SK-MEL-5 (cell line): Measurements from ENCODE around the gene GADD45G. TPM values are rescaled to one million over a fixed set of nuclear protein-coding genes. Genes with fewer than 3 reads are reported as not detected.
A peak's percentile ranks its signal among the peaks of the same experiment; 100 is the strongest.

Experiments used
- DNase-seq: peaks from one replicate; pipeline ENCODE4 v3.0.0-alpha.2; 2016; ENCODE audit warnings: low read depth, low spot score
- in situ Hi-C: cut with HindIII; loops from 2 replicates; pipeline ENCODE4 v1.10.0; 2016; ENCODE audit warnings: low sequenced_read_pairs, high pct_unique_total_duplicates, low pct_unique_long_range_greater_than_20kb
- total RNA-seq: library from RNA; depleted of rRNA; stranded (reverse); fragments of >200 nt; shearing (Covaris generic); gene quantifications from 2 replicates; pipeline ENCODE4 v1.2.3, GENCODE V29; 2014

Gene GADD45G
- total RNA-seq, 1 experiment from 2014 or later, result not detected

DNA sequence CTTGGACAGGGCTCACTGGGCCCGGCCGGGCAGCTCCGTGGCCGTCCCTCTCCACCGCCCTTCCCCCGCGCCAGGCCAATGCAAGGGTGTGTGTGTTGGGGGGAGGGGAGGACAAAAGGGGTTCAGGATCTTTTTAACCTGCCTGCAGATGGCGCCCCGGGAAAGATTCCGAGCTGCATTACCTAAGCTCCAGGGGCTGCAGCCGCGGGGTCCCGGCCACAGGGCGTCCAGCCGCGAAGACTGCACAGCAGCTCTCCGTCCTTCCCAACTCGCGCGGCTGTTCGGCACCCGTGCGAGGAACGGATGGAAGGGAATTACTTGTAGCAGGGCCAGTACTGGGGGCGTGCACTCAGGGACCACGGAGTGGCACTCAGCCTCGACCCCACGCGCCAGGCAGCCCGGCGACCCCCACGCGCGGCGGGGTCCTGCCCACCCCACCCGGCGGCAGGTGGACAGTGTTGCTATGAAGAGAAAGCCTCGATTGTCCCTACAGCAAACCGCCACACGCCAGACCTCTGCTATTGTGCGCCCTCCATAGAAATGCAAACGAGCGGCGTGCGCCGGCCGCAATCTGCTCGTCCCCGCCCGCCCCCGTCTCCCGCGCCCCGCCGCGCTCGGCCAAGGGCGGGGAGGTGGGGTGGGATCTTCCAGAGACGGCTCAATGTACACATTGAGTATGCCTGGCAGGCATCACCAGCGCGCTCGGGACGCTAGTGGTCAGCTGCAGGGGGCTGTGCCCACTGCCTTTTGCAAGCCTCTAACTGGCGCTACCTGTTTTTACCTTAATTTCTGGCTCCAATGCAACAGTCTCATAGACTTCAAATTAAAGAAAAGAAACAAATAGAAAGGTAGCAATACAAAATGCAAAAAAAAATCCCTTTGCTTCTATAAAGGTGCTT is 796 bp upstream of the GADD45G start:
- DNase-seq, result peak; percentile 28
- in situ Hi-C loops, result no loop called here

DNA sequence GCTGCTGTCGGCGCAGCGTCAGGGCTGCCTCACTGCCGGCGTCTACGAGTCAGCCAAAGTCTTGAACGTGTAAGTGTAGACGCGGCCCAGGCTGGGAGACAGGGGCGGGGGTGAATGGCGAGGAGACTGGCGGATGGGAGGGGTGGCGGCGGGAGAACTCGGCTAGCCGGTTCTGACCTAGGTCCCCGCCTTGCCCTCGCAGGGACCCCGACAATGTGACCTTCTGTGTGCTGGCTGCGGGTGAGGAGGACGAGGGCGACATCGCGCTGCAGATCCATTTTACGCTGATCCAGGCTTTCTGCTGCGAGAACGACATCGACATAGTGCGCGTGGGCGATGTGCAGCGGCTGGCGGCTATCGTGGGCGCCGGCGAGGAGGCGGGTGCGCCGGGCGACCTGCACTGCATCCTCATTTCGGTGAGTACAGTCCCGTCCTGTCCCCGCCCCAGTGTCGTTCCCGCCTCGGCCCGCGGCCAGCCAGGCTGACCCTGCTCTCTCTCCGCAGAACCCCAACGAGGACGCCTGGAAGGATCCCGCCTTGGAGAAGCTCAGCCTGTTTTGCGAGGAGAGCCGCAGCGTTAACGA is 745 bp downstream of the GADD45G start:
- DNase-seq, result no peak
- in situ Hi-C loops, result no loop called here

DNA sequence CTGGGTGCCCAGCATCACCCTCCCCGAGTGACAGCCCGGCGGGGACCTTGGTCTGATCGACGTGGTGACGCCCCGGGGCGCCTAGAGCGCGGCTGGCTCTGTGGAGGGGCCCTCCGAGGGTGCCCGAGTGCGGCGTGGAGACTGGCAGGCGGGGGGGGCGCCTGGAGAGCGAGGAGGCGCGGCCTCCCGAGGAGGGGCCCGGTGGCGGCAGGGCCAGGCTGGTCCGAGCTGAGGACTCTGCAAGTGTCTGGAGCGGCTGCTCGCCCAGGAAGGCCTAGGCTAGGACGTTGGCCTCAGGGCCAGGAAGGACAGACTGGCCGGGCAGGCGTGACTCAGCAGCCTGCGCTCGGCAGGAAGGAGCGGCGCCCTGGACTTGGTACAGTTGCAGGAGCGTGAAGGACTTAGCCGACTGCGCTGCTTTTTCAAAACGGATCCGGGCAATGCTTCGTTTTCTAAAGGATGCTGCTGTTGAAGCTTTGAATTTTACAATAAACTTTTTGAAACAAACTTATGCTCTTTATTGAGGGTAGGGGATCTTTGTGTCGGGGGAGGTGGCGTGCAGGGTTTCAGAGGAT is 1.3 kb downstream of the GADD45G start:
- in situ Hi-C loops, result no loop called here

DNA sequence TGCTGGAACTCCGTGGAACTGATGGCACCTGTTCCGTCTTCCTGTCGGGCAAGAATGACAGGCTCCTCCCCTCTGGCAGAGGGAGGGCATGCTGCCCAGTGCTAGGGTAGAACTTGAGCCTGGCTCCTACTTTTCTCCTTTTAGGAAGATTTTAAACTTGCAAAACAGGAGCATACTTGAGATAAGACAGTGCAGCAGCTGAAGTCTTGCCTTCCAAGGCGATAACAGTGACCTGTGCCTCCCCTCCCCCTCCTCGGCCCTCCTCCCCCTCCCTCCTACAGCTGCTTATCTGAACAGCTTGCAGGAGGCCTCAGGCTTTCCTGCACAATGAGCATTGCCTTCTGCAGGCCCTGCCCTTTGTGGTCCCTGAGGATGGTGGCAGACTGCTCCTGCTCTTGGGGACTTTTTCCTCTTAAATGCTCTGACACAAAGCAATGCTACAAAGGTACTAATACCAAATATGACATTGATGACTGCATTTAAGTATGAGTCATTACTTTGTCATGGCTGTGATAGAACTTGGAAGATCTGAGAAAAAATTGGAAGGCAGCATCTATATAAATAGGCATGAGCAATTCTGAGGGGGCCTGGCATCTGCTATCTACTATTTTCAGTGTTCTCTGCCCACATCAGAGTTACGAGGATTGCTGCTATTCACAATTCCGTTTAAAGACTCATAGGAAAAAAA is 2.0 kb downstream of the GADD45G start:
- no peak for DNase-seq
- in situ Hi-C loops, result no loop called here

More for the DNA sequence above, 1.3 kb downstream of the GADD45G start:
- DNase-seq, result no peak

DNA sequence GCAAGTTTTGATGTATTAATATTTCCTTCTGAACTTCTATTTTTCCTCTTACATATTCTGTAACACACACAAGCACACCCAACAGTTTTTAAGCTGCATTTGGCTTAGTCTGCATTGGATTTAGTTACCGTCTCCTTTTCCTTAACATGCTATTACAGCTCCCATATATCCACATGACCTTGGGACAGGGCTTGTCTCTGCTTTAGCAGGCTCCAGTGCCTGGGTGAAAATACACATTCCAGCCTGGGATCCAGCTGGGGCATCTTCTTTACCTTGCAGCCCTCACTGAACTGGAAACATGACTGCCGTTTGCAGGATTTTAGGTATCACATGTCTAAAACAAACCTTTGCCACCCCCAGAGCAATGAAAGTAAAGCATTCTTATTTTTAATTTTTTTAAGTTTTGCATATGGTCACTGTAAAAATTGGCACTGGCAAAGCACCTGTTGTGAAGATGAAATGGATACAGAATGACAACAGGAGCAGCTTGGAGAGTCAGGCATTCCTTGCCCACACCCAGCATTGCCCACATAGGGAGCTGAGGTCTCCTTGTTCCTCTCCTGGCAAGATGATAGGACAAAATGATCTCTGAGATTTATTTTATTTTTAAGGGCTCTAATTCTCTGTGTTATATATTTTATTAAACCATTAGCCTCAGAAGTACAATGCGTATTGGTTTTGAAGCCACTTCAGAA is 4.0 kb downstream of the GADD45G start:
- DNase-seq, result no peak
- in situ Hi-C loops, result no loop called here

DNA sequence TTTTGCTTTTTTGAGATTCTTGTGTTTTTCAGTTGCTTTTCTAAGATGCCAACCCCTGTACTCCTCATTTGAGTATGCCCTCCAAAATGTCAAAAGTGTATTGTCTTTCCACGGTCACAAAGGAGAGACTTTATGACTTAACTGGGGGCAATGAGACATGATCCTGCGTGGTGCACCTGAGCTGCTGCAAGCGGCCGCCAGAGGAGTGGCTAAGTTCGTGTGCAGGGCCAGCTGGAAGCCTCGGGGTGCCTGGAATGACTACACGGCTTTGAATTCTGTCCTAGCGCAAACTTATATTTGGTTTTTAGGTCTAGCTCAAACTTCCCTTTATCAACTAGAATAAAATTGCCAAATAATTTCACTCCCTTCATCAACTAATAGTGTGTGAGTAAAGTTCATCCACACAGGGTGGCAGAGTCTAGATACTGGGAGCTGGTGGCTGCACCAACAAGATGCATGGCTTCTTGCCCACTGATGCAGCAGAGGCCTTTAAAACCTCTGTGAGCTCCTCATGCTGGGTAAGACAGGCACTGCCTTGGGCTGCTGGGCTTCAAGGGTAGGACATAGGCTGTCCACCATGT is 4.7 kb downstream of the GADD45G start:
- no peak for DNase-seq
- in situ Hi-C loops, result no loop called here

DNA sequence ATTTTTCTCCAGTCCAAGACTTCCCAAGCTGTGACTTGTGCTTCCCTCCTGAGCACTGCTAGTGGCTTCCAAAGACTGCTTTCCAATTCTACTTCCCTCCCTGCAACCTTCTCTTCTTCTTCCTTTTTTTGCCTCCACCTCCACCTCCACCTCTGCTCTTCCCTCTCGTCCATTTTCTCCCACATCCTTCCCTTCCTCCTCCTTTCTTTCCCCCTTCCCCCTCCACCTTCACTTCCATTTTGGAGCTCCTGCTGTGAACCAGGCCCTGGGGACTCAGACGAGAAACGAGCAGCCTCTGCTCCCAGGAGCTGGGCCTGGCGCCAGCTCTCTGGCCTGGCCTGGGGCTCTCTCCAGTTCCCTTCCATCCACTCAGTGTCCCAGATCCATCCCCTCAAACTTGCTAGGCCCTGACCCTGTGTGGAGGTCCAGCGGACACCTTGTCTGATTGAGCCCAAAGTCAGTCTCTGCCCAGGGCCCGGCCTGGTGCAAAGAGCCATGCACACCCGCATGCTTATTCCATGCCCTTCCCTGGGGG is 5.6 kb downstream of the GADD45G start:
- DNase-seq, result no peak
- in situ Hi-C loops, result no loop called here

DNA sequence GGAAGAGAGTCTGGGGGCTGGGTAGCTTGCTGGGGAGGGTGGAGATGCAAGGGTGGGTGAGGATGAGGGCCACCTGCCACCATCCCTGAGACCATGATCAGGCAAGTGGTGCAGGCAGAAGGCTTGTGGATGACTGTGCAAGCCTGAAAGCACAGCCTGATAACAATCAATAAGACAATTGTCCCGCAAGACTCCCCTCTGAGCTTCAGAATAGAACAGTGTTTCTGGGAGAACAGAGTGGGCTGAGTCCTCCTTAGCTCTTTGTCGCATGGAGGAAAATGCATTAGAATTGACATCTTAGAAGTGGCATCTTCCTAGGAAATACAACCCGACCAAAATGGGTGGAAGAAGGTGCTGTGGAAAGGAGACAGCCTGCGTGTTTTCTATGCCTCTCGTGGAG is 6.6 kb downstream of the GADD45G start:
- in situ Hi-C loops, result no loop called here
- no peak for DNase-seq

DNA sequence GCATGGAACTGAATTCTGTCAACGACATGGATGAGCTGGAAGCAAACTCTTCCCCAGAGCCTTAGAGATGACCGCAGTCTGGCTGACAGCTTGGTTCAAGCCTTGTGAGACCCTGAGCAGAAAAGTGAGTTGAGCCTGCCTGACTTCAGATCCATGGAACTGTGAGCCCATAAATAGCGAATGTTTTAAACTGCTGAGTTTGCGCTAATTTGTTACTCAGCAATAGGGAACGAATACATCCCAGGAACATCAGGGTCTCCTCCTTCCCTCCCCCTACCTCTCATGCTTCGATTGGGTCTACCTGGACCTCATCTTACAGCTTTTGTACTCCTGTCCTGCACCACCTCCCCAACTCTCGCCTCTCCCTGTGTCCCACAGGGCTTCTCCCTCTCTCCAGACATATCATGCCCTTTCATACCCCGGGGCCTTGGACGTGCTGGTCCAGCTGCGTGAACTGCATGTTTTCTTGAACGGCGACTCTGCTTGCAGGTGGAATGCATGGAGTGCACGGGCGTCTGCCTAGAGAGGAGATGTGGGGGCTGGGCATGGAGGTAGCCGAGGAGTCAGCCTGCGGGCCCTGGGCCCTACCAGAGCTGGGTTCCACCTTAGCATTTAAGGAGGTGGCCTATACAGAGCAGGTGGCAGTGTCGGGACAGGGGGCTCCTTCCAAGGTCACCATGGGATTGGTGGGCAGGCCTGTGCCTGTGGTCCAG is 7.9 kb downstream of the GADD45G start:
- in situ Hi-C loops, result no loop called here
- no peak for DNase-seq

DNA sequence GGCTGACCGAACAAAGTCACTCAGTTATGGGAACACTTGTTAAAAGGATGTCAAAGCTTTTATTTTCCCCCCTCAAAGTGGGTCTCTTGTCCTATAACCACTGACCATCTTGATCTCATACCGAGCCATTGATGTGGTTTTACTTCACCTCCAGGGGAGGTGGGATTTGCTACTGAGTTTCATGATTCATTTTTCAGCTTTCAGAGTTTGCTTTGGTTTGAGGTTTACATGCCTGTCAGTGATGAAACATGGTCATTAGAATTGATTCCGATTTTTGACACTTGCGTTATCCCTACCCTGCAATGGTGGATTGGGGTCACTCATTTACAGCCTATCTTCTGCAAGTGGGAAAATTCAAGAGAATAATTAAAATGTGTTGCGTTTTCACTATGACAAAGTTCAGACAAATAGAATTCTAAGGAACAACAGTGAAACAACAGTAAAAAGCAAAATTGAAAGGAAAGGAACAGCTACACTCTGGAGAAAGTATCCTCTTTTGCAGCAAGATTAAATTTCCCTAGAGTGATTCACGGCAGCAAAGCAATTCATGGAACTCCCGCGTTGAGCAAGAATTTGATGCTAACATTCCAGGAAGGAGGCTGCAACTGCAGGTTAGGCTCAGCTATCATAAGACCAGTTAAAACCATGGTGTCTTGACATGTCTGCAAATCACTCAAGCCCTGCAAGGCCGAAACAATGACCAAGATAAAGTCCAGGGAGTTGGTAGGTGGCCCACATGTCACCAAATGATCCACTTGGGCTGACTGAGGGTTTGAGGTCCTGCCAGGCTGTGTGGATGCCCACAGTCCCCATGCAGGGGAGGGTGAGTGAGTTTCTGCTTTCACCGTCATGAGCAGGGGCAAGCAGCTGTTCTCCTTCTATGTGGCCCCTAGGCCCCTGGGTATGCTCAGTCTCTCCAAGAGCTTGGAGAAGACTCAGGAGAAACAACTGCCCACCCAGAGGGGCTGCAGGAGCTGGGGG is 9.4 kb downstream of the GADD45G start:
- DNase-seq, result no peak
- in situ Hi-C loops, result no loop called here

DNA sequence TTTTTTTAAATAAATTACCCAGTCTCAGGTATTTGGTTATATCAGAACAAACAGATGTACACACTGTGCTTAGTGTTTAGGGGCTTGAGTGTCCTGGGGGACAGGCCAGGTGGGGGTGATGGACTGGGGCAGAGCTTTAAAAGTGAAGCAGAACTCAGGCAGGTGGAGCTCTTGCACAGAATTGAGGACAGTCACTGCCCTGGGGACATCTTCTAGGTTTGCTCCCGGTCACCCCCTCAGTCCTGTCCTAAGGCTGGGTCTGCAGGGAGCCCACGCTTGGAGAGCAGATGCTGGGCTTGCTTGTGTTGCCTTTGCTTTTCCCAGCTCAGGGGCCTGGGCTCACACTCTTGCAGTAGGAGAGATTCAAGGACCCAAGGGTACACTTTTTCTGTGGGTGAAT is 10.8 kb downstream of the GADD45G start:
- DNase-seq, result no peak
- in situ Hi-C loops, result no loop called here

DNA sequence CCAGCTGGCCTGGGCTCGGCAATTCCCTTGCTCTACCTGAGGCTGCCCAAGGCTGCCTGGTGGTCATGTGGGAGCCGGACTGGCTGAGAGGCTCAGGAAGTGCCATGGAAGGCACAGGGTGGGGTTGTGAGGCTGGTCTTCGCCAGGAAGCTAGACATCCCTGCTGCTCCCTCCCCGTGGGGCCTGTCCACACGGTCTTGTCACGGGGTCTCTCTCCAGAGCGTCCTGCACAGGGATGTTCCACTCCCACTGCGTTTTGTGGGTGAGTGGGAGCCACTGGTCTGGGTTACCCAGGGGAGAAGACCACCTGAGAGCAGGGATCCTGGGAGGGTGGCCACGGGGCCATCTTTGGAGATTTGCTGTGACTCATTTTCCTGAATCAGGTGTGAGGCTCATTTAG is 11.6 kb downstream of the GADD45G start:
- in situ Hi-C loops, result no loop called here

DNA sequence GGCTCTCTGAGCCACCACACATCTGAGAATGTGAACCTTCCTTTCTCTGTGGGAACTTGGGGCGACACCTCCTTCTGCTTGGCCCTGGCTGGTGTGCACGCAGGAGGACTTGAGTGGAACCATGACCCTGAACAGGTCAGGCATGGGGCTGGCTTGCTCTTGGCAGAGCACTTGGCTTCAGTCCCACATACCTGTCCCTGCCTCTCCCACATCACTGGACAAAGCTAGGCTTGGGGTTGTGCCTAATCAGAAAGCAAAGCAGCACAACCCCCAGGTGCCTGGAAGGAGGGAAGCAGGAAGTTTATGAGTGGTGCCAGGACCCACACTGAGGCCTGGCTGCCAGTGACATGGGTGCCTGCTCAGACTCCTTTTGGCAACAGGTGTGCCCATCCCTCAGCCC is 13.2 kb downstream of the GADD45G start:
- in situ Hi-C loops, result no loop called here
- DNase-seq, result no peak

More for the DNA sequence above, 11.6 kb downstream of the GADD45G start:
- no peak for DNase-seq

DNA sequence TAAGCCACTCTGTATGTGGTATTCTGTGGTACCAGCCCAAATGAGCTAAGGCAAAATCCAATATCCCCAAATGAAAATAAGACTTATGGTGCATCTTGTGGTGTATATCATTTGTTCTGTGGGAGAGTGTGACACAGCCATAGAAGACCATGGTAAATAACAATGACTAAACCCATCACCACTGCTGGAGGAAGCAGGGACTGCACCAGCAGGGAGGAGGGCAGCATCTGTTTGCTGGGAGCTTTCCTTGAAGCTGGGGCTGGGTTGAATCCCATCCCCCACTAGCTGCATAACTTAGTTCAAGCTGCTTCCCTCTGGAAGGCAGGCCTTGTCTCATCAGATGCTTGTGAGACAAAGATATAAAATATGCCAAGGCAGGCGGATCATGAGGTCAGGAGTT is 14.2 kb downstream of the GADD45G start:
- in situ Hi-C loops, result no loop called here
- DNase-seq, result no peak

DNA sequence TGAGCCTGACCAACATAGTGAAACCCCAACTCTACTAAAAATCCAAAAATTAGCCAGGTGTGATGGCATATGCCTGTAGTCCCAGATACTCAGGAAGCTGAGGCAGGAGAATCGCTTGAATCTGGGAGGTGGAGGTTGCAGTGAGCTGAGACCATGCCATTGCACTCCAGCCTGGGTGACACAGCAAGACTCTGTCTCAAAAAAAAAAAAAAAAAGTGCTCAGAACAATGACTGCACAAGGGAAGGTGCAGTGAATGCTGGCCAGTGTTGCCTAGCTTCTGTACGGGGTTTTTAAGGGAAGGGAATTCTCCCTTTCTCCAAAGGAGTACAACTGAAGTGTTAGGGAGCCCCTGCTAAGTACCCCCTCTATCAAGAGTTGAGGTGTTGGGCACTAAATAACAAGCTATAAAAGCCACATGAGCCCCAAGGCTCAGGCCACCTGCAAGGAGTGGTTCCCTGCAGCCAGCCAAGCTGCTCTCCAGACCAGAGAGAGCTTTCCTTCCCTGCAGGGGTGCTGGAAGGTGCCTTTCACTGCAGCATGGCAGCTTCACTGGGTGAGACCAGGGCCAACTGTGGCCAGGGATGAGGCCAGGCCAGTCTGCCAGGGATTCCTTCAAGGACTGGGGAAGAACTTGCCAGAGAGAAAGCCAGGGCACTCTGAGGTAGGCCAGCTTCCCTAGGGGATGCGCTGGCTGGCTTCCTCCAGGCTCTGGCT is 14.8 kb downstream of the GADD45G start:
- in situ Hi-C loops, result no loop called here
- DNase-seq, result no peak
